HG02884 (cell line): Measurements from ENCODE around the gene NAV2.

Experiments used
- ATAC-seq: cut with Tn5 transposase; IDR thresholded peaks from one replicate; pipeline ENCODE4 v1.9.1; 2021; ENCODE audit warnings: mild to moderate bottlenecking, moderate library complexity; ENCODE audit not compliant: unreplicated experiment

NAV2 gene

DNA sequence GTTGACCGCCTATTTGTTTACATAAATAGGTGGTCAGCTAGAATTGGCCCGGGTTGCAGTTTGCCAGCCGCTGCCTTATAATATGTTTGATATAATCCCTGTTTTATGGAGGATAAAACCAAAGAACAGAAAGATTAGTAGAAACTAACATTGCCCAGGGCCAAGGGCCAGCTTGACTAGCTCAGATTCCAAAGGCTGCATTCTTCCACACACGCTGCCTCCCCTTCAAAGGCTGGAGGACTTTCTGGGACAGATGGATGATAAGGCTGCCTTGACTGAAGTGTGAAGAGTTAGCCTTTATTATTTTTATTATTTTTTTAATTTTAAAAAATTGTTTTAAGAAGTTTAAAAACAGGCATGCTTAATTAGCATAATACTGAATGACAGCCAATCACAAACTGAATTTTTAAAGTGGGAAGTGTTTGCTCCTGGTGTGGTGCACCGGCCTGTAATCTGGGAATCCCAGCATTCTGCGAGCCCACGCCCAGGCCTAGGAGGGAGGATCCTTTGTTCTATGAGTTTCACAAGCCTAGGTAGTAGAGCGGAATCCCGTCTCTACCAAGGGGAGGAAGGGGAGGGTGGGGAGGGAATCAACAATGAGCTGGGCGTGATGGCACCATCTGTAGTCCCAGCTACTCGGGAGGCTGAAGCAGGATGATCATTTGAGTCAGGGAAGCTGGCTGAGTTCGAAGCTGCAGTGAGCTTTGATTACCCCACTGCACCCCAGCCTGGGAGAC is 114.9 kb downstream of the NAV2 start:
- ATAC-seq: no peak

DNA sequence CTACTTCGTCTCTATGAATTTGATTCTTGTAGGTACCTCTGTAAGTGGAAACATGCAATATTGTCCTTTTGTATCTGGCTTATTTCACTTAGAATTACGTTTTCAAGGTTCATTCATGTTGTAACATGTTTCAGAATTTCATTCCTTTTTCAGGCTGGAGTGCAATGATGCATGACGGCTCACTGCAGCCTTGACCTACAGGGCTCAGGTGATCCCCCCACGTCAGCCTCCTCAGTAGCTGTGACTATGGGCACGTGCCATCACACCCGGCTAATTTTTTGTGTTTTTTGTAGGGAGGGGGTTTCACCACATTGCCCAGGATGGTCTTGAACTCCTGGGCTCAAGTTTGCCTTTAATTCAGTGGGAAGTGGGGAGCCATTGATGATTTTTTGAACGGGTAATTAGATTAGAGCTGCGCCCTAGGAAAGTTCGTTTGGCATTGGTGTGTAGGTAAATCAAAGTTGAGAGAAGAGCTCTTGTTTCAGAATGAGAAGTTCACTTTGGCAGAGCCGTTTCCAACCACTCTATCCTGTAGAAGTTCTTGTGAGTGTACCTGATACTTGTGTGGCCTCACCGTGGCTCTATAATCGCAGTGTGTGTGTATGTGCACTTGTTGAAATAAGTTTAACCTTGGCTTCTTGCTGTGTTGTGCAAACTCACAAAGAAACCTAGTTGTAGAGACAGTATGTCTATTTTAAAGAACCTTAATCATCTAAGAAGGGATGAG is 115.9 kb downstream of the NAV2 start:
- no peak for ATAC-seq

DNA sequence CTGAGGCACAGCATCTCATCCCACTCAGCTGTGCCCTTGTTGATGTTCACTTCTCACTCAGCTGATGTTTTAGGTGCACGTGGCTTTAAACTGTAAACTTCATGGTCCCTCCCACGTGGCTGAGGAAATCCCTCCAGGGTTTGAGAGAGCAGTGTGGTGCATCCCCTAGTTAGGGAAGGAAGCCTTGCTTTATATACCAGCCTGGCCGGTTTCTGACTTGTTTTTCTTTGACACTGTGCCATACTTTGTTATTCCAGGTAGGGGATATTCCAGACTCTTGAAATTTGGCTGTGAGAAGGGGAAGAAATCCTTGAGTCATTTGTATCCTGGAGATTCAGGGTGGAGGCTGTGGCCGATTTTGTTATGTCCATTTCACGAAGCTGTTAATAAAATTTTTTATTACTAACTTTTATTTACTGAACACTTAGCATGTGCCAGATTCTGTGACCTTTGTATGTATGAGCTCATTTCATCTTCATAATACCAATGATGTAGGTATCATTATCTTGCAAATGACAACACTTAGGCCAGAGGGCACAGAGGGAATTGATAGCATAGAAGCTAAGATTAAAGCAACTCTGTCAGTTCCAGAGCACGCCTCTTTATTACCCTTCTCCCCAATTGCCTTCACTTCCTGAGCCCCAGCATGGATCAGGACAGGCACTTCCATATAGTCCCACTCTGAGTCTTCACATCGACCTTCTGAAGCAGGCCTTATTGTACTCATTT is 116.6 kb downstream of the NAV2 start:
- ATAC-seq: no peak

DNA sequence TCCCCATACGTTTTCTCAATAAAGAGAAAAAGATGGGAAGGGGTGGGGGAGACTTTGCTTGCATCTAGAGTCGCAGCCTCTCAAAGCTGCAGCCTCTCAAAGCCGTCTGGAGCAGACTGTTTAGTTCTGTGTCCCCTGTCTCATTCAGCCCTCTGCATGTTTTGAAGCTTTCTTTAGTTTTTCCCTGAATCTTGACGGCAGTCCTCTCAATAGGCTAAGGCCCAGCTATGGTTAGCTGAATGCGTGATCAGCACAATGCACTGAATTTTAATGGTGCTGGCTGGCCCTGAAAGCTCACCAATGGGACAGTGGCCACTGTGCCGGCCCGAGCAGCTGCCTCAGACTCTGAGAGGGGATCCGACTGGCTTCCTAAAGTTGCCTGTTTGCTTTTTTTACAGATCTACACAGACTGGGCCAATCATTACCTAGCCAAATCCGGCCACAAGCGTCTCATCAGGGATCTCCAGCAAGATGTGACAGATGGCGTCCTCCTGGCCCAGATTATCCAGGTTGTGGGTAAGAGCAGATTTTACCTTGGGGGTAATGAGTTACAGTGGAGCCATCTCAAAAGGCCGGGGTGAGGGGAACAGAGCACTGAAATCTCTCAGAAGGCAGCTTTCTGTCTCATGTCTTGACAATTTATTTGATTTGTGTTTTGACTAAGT is 119.6 kb downstream of the NAV2 start:
- no peak for ATAC-seq

DNA sequence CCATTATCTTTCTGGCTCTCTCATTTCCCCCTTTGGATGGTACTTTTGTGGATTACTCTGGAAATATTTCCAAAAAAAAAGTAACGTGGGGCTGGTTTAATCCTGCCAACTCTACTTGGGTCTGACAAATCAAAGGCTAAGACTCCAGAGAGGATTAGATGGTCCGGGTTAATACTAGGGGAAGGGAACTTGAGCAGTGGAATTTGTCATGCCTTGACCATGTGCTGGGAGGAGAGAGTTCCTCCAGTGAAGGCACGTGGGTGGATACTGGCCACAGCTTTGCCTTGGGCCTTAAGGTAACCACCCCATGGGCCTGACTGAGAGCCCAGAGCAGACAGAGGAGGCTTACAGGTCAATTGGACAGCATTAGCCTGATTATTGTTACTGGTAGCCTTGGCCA is 120.3 kb downstream of the NAV2 start:
- no peak for ATAC-seq

DNA sequence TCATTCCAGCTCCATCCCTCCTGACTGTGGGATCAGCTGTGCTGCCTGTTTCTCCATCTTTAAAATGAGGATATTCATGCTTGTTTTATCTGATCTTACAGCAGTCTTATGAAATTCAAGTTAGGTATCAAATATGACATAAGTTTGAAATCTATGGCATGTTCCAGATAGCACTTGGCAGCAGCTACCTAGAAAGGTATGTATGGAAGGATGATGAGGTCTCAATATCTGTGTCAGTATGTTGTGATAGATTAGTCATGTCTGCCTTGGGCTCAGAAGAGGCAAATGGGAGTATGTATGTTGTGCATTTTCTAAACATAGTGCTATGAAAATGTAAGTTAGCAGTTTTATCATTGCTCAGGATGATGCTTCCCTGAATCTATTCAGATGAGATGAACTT is 122.1 kb downstream of the NAV2 start:
- ATAC-seq: no peak

DNA sequence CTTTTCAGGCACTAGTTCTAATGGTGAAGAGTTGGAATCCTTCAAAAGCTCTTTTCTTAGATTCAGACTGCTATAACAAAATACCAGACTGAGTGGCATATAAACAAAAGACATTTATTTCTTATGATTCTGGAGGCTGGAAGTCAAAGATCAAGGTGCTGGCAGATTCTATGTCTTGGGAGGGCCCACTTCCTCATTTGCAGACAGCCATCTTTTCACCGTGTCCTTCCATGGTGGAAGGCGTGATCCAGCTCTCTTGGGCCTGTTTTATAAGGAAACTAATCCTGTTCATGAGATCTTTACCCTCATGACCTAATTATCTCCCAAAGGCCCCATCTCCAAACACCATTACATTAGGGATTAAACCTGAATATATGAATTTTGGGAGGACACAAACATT is 124.0 kb downstream of the NAV2 start:
- no peak for ATAC-seq

DNA sequence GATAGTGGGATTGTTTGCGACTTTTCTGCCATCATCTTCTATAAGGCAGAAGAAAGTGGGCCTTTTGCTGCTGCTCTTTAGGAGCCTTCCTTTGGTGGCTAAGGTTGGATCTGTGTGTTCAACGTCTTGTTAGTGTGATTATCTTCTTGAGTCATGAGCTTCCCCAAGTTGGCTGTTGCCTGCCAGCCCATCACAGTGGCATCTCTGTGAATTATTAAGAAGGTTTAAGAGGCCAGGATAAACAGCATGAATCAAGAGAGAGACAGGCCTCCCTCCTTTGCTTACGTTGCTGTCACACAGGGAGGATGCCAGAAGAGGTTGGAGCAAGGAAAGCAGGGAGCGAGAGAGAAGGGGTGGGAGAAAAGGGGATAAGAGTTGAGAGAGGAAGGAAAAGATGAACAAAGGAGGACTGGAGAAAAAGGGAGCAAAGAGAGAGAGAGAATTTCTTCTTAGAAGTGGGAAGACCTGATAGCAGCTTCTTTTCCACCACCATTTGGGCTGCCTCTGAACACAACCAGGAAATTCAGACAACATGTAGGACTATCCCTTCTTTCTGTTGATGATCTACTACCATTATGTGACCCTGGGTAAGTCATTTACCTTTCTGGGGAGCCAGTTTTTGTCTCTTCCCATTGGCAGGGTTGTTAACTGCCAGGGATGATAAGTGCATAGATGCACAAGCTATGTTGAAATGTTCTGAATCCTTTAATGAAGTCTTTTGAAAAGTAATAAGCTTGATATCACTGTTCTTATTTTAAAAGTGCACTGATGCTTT is 126.5 kb downstream of the NAV2 start:
- ATAC-seq: no peak

DNA sequence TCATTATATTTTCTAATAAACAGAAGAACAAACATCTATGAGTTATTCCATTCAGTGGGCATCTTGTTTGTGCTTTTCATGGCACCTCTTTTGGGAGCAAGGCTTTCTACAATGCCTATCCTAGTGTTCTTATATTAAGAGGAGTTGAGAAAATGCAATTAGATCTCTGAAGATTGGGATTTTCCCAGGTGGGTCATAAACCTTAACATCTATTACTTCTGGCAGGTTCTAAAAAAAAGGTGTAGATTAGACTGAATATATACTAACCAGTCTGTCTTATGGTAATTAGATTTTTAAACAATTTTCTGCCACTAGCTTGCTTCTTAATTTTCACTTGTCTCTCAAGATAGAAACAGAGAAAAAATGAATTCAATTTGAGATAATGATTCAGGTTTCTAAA is 128.3 kb downstream of the NAV2 start:
- ATAC-seq: no peak

DNA sequence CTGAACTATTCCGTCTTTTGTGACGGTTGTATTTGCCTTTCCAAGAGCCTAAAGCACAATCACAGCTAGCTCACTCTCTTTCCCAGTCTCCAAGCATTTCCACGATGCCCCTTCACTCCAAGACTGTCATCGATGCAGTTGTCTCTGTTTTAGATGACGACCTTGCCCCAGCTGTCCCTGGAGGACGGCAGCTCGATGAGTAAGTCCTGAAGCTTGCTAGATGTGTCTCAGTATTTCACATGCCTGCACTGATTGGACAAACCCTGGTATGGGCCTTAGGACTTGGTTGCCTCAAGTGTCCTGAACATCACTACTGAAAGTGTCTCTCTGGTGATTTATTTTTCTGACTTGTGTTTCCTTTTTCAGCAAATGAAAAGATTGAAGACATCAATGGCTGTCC is 129.9 kb downstream of the NAV2 start:
- ATAC-seq: no peak

DNA sequence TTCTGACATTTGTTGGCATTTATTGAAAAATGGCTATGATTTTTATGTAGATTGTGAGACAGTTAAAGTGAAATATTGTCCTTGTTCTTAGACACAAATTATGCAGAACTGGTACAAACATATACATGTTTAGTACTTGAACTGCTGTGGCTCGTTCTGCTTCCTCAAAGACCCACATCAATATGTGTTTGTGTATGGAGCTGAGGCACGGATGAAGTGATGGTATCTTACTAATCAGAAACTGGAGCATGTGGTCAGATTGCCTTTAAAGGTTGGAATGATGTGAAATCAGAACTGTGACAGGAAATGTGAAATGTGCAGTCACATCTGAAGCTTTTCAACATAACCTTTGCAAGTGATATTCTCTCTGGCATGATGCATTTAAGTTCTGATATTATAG is 130.4 kb downstream of the NAV2 start:
- no peak for ATAC-seq

DNA sequence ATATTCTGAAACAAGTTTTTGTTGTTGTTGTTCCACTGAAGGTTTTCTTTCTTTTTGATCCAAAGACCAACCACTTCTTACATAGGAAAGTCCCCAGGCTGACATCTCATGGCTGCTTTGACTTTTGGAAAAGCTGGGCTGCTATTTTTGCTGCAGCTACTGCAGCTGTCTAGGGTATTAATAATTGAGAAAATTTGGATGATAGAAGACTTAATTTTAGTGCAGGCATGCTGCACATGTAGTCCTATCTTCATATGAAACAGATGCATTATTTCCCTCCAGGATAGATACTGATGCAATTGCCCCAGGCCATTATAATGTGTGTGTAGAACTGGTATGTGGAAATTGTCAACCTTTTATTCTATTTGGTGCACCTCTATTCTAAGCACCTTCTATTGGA is 131.4 kb downstream of the NAV2 start:
- no peak for ATAC-seq

DNA sequence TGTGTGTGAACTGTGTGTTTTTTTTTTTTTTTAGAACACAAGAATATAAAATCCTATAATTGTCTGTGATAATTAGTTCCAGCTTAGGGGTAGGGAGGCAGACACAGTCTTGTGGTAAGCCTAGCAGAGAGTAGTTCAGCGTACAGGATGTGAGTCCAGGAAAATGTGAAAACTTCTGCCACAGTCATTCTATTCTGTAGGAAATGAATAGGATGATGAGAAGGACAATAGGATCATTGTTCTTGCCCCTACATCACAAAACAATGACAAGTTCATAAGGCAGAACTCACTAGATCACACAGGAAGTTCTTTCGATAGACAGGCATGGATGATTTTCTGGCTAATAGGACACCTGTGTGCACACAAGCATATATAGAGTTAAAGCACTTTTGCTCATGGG is 132.2 kb downstream of the NAV2 start:
- no peak for ATAC-seq

DNA sequence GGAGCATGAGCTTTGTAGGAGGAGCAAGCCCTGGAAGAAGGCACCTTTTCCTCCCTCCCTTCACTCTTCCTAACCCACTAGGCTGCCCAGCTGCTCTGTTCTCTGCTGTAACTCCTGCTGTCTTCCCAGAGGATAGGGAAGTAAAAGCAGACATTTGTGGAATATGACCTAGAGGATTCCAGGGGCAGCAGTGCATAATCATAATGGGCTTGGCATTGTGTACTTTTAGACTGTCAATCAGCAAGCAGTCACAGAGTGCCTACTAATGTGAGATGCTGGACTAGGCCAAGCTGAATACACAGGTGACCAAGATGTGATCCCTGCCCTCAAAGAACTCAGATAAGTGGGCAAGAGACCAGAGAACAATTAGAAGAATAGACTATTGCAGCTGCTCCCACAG is 133.0 kb downstream of the NAV2 start:
- ATAC-seq: no peak

DNA sequence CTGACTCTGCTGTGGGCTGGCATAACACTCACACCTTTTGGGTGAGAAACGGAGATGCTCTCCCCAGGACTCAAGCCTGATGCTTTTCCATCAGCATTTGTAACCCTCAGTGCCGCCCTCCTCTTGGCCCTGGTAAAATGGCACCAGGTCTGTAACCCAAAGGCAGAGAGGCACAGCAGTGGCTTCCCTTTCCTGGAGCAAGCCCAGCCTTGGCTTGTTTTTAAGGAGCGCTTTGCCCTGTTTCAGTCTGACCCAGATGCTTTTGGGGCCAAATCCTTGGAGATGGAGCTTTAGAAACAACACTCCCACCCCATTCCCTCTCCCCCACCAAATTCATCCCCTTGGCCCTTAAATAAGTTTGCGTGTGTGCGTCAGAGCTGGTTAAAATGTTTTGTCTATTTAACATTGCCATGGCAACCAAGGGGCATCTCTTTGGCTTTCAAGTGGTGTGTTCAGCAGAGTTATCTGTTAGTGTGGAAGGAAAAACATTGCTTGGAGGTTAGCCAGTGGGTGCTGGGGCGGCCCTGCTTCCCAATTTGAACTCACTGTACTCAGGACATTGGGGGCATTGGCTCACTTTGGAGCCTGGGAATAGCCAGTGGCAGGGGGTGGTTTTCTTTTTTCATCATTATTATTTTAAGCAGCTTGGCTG is 134.1 kb downstream of the NAV2 start:
- no peak for ATAC-seq

DNA sequence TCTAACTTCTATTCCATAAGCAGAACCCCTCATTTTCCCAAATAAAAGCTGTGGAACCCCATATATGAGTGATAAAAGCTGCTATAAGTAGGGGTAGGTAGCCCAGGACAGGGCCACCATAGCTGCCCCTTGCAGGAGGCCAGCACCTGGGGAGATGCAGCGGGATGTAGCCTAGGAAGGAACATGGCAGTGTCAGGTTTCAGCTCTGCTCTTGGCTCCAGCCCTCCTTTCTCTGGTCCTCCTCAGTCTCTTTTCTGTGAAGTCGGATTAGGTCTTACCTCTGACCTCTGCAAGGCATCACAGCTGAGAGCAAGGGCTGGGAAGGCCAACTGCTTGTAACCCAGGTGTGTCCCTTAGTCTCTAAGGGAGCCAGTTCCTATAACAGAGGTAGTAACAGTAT is 135.6 kb downstream of the NAV2 start:
- ATAC-seq: no peak

DNA sequence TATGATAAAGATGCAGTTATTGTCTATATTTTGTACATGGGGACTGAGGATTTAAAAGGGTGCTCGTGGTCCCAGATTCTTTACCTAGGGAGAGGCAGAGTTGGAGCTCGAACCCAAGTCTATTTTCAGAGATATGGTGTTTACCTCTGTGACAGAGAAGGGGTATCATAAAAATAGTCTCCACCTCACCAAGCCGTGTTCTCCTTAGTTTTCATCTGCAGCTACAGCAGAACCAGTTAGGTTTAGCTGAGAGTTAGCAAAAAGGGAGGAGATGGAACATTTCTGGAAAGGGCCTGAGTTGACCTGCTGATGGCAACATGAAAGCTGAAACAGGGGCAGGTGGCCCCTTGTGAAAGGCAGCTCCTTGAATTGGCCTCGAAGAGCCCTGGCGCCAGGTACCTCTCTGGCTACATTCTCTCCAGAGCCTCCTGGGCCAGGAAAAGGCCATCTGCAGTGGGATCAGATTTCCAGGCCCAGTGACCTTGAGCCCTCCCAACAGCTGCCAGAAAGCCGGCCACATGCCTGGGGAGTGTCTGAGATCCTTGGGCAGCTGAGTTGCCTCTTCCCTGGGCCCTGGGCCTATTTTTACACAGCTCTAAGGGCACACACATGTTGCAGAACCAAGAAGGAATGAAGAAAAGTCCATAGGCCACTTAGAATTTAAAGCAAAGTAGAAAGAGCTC is 136.6 kb downstream of the NAV2 start:
- ATAC-seq: no peak

DNA sequence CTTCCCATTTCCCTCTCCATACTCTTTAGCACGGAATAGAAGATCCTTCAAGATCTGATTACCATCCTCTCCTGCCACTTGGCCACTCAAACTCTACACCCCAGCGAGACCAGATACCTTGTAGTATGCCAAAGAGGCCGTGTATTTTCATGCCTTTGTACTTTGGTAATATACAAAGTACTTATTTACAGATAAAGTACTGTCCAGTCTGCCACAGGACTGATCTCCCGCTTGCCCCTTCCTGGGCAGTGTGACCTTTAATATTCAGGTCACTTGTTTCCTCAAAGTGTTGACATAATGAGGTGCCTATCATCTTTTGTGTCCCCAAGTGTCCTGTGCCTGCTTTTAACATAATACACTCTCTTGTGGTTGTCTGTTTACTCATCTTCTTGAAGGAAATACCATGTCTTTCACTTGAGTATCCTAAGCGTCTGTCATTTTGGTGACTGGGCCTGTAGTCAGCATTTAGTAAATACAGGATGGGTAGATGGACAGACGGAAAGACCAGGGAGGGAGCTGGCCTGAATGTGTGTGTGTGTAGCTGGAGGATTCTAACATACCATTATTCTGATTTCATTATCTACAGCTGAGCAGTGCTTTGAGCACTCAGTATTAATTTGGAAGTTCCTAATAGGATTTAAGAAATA is 137.4 kb downstream of the NAV2 start:
- no peak for ATAC-seq

DNA sequence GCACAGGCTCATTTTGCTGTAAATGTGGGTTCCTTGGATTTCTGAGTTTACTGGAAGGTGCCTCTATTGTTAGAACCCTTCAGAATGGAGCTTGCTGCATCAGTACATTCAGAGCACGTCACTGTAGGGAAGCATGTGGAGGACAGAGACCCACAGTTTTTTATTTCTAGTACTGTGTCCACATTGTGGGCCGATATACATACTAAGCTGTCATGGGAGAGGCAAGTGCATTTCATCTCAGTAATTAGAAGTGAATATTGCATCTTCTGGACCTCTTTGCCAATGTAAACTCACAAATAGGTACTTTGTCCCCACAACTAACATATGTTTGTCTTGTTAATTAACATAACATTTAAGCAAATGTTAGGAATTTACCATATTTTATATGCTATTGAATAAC is 139.7 kb downstream of the NAV2 start:
- no peak for ATAC-seq
